SK-N-SH (cell line): ENCODE measurements around the gene ADD1. TPM values are rescaled to one million over a fixed set of nuclear protein-coding genes. Genes with fewer than 3 reads are reported as not detected.

Experiments
- CTCF ChIA-PET: fragments of 300-600, 350-600 bp; formaldehyde crosslinking; extraction: SDS; loops from one replicate; lab custom pipeline; 2021; lab: Yijun Ruan, JAX
- POLR2A ChIA-PET: fragments of 350-600 bp; sonication (Branson Sonifier 250); formaldehyde crosslinking; extraction: SDS; loops from one replicate; lab custom pipeline; 2020; ENCODE audit warnings: antibody characterized with exemption, inconsistent platforms; lab: Yijun Ruan, JAX
- DNase-seq: peaks from one replicate; pipeline ENCODE4 v3.0.0; 2012
- H2AFZ ChIP-seq: fragments of 200-600 bp; sonication (generic); 2 replicates; pipeline ENCODE4 v1.8.1; 2016; ENCODE audit warnings: antibody characterized with exemption, mild to moderate bottlenecking, low read depth
- H3F3A ChIP-seq: fragments of 200-600 bp; sonication (generic); replicated peaks from 2 replicates; pipeline ENCODE3; 2016; ENCODE audit warnings: antibody characterized with exemption, mild to moderate bottlenecking; ENCODE audit not compliant: insufficient read depth
- H3K27ac ChIP-seq, 2 experiments: fragments of 200-500 bp in 1 of 2; fragments of 200-600 bp in 1 of 2; sonication (Bioruptor generic) in 1 of 2; sonication (generic), shearing (Covaris generic) in 1 of 2; 2 replicates each; pipeline versions ENCODE4 v1.5.1 to v1.6.1; 2014 to 2016; ENCODE audit warnings: low read depth in 2 of 2, inconsistent platforms in 1 of 2, low read length in 1 of 2, mild to moderate bottlenecking in 1 of 2, mixed read lengths in 1 of 2
- H3K27me3 ChIP-seq: fragments of 200-600 bp; sonication (generic), shearing (Covaris generic); 2 replicates; pipeline ENCODE4 v1.6.1; 2016; ENCODE audit warnings: mixed run types; ENCODE audit not compliant: insufficient read depth
- H3K36me3 ChIP-seq, 2 experiments: fragments of 200-500 bp in 1 of 2; fragments of 200-600 bp in 1 of 2; sonication (Bioruptor generic) in 1 of 2; sonication (generic) in 1 of 2; replicated peaks in 1 of 2; 2 replicates each; pipeline versions ENCODE3 to v1.5.1; 2014 to 2016; ENCODE audit warnings: low read length in 1 of 2, mild to moderate bottlenecking in 1 of 2; ENCODE audit not compliant: insufficient read depth in 2 of 2, control insufficient read depth in 1 of 2
- H3K4me1 ChIP-seq, 2 experiments: fragments of 200-500 bp in 1 of 2; fragments of 200-600 bp in 1 of 2; sonication (Bioruptor generic) in 1 of 2; sonication (generic), shearing (Covaris generic) in 1 of 2; 2 replicates each; pipeline versions ENCODE4 v1.5.1 to v1.6.1; 2014 to 2016; ENCODE audit warnings: low read depth in 1 of 2, low read length in 1 of 2, mixed run types in 1 of 2; ENCODE audit not compliant: insufficient read depth in 2 of 2, control insufficient read depth in 1 of 2
- H3K4me2 ChIP-seq: fragments of 200-600 bp; sonication (generic), shearing (Covaris generic); 2 replicates; pipeline ENCODE4 v1.6.1; 2017; ENCODE audit warnings: mixed run types
- H3K4me3 ChIP-seq, 2 experiments: fragments of 200-500 bp in 1 of 2; fragments of 200-600 bp in 1 of 2; sonication (Bioruptor generic) in 1 of 2; sonication (generic), shearing (Covaris generic) in 1 of 2; 2 replicates each; pipeline versions ENCODE4 v1.5.1 to v1.8.1; 2014 to 2016; ENCODE audit warnings: low read depth in 2 of 2, inconsistent platforms in 1 of 2, low read length in 1 of 2, mild to moderate bottlenecking in 1 of 2, mixed read lengths in 1 of 2, moderate library complexity in 1 of 2
- H3K79me2 ChIP-seq: fragments of 200-600 bp; sonication (generic); 2 replicates; pipeline ENCODE4 v1.8.1; 2017; ENCODE audit warnings: mild to moderate bottlenecking; ENCODE audit not compliant: insufficient read depth
- H3K9ac ChIP-seq: fragments of 200-600 bp; sonication (generic); 2 replicates; pipeline ENCODE4 v1.6.1; 2017; ENCODE audit warnings: mixed run types
- H3K9me2 ChIP-seq: fragments of 200-600 bp; sonication (generic); 2 replicates; pipeline ENCODE4 v1.6.1; 2017; ENCODE audit warnings: mixed run types
- H3K9me3 ChIP-seq: fragments of 200-600 bp; sonication (generic); 2 replicates; pipeline ENCODE4 v1.6.1; 2017; ENCODE audit warnings: mixed run types, mild to moderate bottlenecking, moderate library complexity
- H4K20me1 ChIP-seq: fragments of 200-600 bp; sonication (generic); 2 replicates; pipeline ENCODE4 v1.6.1; 2017; ENCODE audit warnings: mild to moderate bottlenecking, mixed run types; ENCODE audit not compliant: insufficient read depth
- EP300 ChIP-seq, 2 experiments: IDR thresholded peaks; 2 replicates each; pipeline versions ENCODE4 v1.4.0 to v1.6.1; 2012; ENCODE audit warnings: borderline replicate concordance in 1 of 2, low read depth in 1 of 2, low read length in 1 of 2
- FOSL2 ChIP-seq: IDR thresholded peaks from 2 replicates; pipeline ENCODE4 v1.4.0; 2012; ENCODE audit warnings: low read depth, mild to moderate bottlenecking, moderate library complexity, borderline replicate concordance
- FOXJ3 ChIP-seq: sonication (generic); formaldehyde crosslinking; IDR thresholded peaks from 2 replicates; pipeline ENCODE4 v1.5.1; 2020; ENCODE audit warnings: mild to moderate bottlenecking, missing genetic modification reagents
- GABPA ChIP-seq: IDR thresholded peaks from 2 replicates; pipeline ENCODE4 v1.4.0; 2012; ENCODE audit warnings: low read depth, mild to moderate bottlenecking
- GATA2 ChIP-seq: sonication (generic); formaldehyde crosslinking; IDR thresholded peaks from 2 replicates; pipeline ENCODE4 v1.5.0; 2020; ENCODE audit warnings: mild to moderate bottlenecking, missing genetic modification reagents
- MXI1 ChIP-seq: IDR thresholded peaks from 2 replicates; pipeline ENCODE4 v1.6.1; 2012; ENCODE audit warnings: mild to moderate bottlenecking, low read depth, low read length, improper control_type of control experiment
- NFIC ChIP-seq: IDR thresholded peaks from 2 replicates; pipeline ENCODE4 v1.4.0; 2012; ENCODE audit warnings: borderline replicate concordance
- REST ChIP-seq: IDR thresholded peaks from 2 replicates; pipeline ENCODE4 v1.6.1; 2012; ENCODE audit warnings: mild to moderate bottlenecking, low read depth, low read length, moderate library complexity
- SIN3A ChIP-seq: IDR thresholded peaks from 2 replicates; pipeline ENCODE4 v1.6.1; 2012; ENCODE audit warnings: low read depth, mild to moderate bottlenecking, low read length, moderate library complexity, borderline replicate concordance
- TAF1 ChIP-seq: IDR thresholded peaks from 2 replicates; pipeline ENCODE4 v1.6.1; 2012; ENCODE audit warnings: low read depth, mild to moderate bottlenecking, low read length, moderate library complexity, borderline replicate concordance
- TCF12 ChIP-seq: IDR thresholded peaks from 2 replicates; pipeline ENCODE4 v1.4.0; 2012
- TEAD4 ChIP-seq: IDR thresholded peaks from 2 replicates; pipeline ENCODE4 v1.4.0; 2012; ENCODE audit warnings: mild to moderate bottlenecking, borderline replicate concordance; ENCODE audit not compliant: insufficient read depth
- USF2 ChIP-seq: fragments of 150-350 bp; IDR thresholded peaks from 2 replicates; pipeline ENCODE4 v1.6.1; 2017; ENCODE audit warnings: antibody characterized with exemption, low read length, low read depth, borderline replicate concordance
- YY1 ChIP-seq: IDR thresholded peaks from 2 replicates; pipeline ENCODE4 v1.4.0; 2012; ENCODE audit warnings: low read depth, mild to moderate bottlenecking
- ZBTB33 ChIP-seq: IDR thresholded peaks from 2 replicates; pipeline ENCODE4 v1.4.0; 2012; ENCODE audit warnings: low read depth, borderline replicate concordance
- whole genome bisulfite sequencing: methylation state at CpG from one replicate; pipeline ENCODE4 v1.1.6; 2017; ENCODE audit warnings: low lambda C conversion rate; 5-methylcytosine and 5-hydroxymethylcytosine counted together
- polyA plus RNA-seq, 3 experiments: library from polyadenylated mRNA; depleted of rRNA; stranded (reverse); fragments of >200 nt; gene quantifications; 2 replicates each; pipeline ENCODE4 v1.2.3, GENCODE V29; 2012

The ADD1 gene
- polyA plus RNA-seq, 1 of the 3 experiments (the other 2 are of a cell fraction): 155 TPM

- TF ChIP-seq USF2: no peak
- TF ChIP-seq FOXJ3: no peak
- TF ChIP-seq EP300 (IDR thresholded peaks at IDR 0.05; ENCODE audit: borderline replicate concordance in 1 of 2, low read depth in 1 of 2, low read length in 1 of 2): no peak
- TF ChIP-seq TAF1: no peak
- TF ChIP-seq, all 33 proteins: peak for 0
- H3K4me3 ChIP-seq: no peak overlapping the region
- H3K9me3 ChIP-seq: no peaks in the 10 kb centered on the region
- 90% methylated on average over 1 of the region's 1 CpG for WGBS
- H3K36me3 ChIP-seq: peaks cover 5 to 8% of the 10 kb centered on the region in 2 experiments
- H3K79me2 ChIP-seq: peaks cover 100% of the 10 kb centered on the region
- no peak for DNase-seq
- no peak overlapping the region for H2AFZ ChIP-seq
- ChIA-PET POLR2A (no interaction called here), CTCF (no interaction called here)
- no peaks in the 10 kb centered on the region for H3K9me2 ChIP-seq
- H3K27me3 ChIP-seq: no peaks in the 10 kb centered on the region
- H3K4me2 ChIP-seq: no peak overlapping the region
- peaks cover 82% of the 10 kb centered on the region for H4K20me1 ChIP-seq
- H3K9ac ChIP-seq: no peak overlapping the region
- no peak overlapping the region for H3K27ac ChIP-seq
- no peaks in the 10 kb centered on the region for H3F3A ChIP-seq
- peaks cover 15 to 21% of the 10 kb centered on the region in 2 experiments; a peak in 3 of 4 replicates for H3K4me1 ChIP-seq
Measured at GRCh38 chr4:2873329-2873728, 29.7 kb downstream of the ADD1 start.

GRCh38 chr4:2874861-2875260 is 31.2 kb downstream of the ADD1 start:
- H3K4me2 ChIP-seq: no peak overlapping the region
- no peak for TF ChIP-seq ZBTB33
- no peak for TF ChIP-seq SIN3A
- no peak for TF ChIP-seq TAF1
- no peak for TF ChIP-seq MXI1
- TF ChIP-seq NFIC: no peak
- no peak for TF ChIP-seq EP300 (IDR thresholded peaks at IDR 0.05; ENCODE audit: borderline replicate concordance in 1 of 2, low read depth in 1 of 2, low read length in 1 of 2)
- TF ChIP-seq YY1: no peak
- no peak for TF ChIP-seq GATA2 (CRISPR knock-in tag)
- TF ChIP-seq GABPA: no peak
- no peak for TF ChIP-seq FOSL2
- TF ChIP-seq REST: no peak
- TF ChIP-seq TCF12: no peak
- TF ChIP-seq TEAD4: no peak
- TF ChIP-seq FOXJ3: no peak
- H3F3A ChIP-seq: peaks cover 3% of the 10 kb centered on the region
- ChIA-PET CTCF (no interaction called here), POLR2A (no interaction called here)
- peaks cover 5 to 17% of the 10 kb centered on the region in 2 experiments for H3K36me3 ChIP-seq
- peaks cover 100% of the 10 kb centered on the region for H3K79me2 ChIP-seq
- no peak overlapping the region for H3K9ac ChIP-seq
- no peak overlapping the region for H3K4me3 ChIP-seq
- no peak overlapping the region for H3K27ac ChIP-seq
- no peaks in the 10 kb centered on the region for H3K9me3 ChIP-seq
- peaks cover 71% of the 10 kb centered on the region for H4K20me1 ChIP-seq
- peaks cover 6 to 15% of the 10 kb centered on the region in 2 experiments; a peak in 3 of 4 replicates for H3K4me1 ChIP-seq
- WGBS: 96% methylated on average over 7 of the region's 7 CpGs
- H3K9me2 ChIP-seq: no peaks in the 10 kb centered on the region
- DNase-seq: no peak
- no peak overlapping the region for H2AFZ ChIP-seq
- H3K27me3 ChIP-seq: no peaks in the 10 kb centered on the region
